Stomach smooth muscle (tissue), 2 donors: Measurements from ENCODE around the gene PNLIPRP1.

Experiments used
- H3K27ac ChIP-seq: one replicate; pipeline ENCODE4 v1.7.0; 2013; ENCODE audit warnings: mild to moderate bottlenecking, low read length, inconsistent platforms
- H3K27me3 ChIP-seq, 2 donors: one replicate each; pipeline ENCODE4 v1.7.0; 2013; ENCODE audit warnings: low read length in 2 of 2; ENCODE audit not compliant: insufficient read depth in 2 of 2, control insufficient read depth in 1 of 2
- H3K36me3 ChIP-seq, 2 donors: one replicate each; pipeline ENCODE4 v1.7.0; 2013; ENCODE audit warnings: low read length in 2 of 2; ENCODE audit not compliant: control insufficient read depth in 2 of 2, insufficient read depth in 2 of 2
- H3K4me1 ChIP-seq: one replicate; pipeline ENCODE4 v1.7.0; 2013; ENCODE audit warnings: low read length; ENCODE audit not compliant: control insufficient read depth, insufficient read depth
- H3K4me3 ChIP-seq, 2 donors: one replicate each; pipeline ENCODE4 v1.7.0; 2013; ENCODE audit warnings: low read length in 2 of 2
- H3K9ac ChIP-seq, 2 donors: one replicate each; pipeline ENCODE4 v1.7.0; 2013; ENCODE audit warnings: low read length in 2 of 2, mild to moderate bottlenecking in 1 of 2
- H3K9me3 ChIP-seq, 2 donors: one replicate each; pipeline ENCODE4 v1.7.0; 2013; ENCODE audit warnings: low read length in 2 of 2; ENCODE audit not compliant: control insufficient read depth in 2 of 2
- donor health status: healthy.
- donor health status: Pancreatic carcinoma.

PNLIPRP1 gene

GRCh38 chr10:116656044-116656443 is 65.3 kb downstream of the PNLIPRP1 start:
- Histone ChIP-seq H3K9me3 (no peaks in the 10 kb centered on the region), H3K4me1 (no peaks in the 10 kb centered on the region), H3K4me3 (no peak overlapping the region), H3K27ac (no peak overlapping the region), H3K36me3 (no peaks in the 10 kb centered on the region), H3K27me3 (peaks cover 0 to 6% of the 10 kb centered on the region in 2 donors), H3K9ac (no peak overlapping the region)

- Histone ChIP-seq H3K4me3 (no peak overlapping the region), H3K27ac (no peak overlapping the region), H3K9ac (no peak overlapping the region), H3K36me3 (no peaks in the 10 kb centered on the region), H3K4me1 (no peaks in the 10 kb centered on the region), H3K9me3 (no peaks in the 10 kb centered on the region), H3K27me3 (peaks cover 0 to 6% of the 10 kb centered on the region in 2 donors)
Observed at GRCh38 chr10:116657863-116658551, 67.2 kb downstream of the PNLIPRP1 start.
